ENCODE results near the gene SFMBT2.
"Not testable (repeated sequence)": the region's sequence is repeated elsewhere in the genome, so short reads cannot be mapped to it uniquely, and the experiment has no call there.

SFMBT2 gene

DNA sequence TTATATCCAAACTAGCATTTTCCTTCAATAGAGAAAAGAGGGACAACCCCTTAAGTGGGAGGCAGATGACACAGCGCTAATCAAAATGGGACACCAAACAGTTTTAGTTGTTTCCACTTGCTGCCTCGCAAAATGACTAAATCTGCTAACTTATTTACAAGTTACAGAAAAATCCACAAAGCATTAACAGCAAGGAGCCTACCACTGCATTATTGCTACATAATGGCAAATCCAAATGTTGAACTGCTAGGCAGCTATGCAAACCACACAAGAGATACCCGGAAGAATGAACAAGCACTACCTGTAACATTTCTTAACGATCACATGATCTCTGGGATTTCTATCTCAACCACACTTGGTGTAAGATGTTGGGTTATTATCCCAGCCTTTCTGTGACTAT lies 96.7 kb downstream of the SFMBT2 start:
- Histone ChIP-seq H3K9ac (ENCODE audit: low read depth in 1 of 2, low read length in 2 of 2) (no peak overlapping the region), H3K27ac (ENCODE audit: low read depth, low read length) (no peak overlapping the region), H3K4me3 (ENCODE audit: low read depth in 1 of 2, low read length in 2 of 2) (no peak overlapping the region), H3K27me3 (ENCODE audit: control insufficient read depth in 1 of 2, insufficient read depth in 2 of 2, low read length in 2 of 2) (no peaks in the 10 kb centered on the region), H3K9me3 (ENCODE audit: control insufficient read depth in 1 of 2, low read length in 2 of 2) (no peaks in the 10 kb centered on the region), H3K36me3 (ENCODE audit: control insufficient read depth in 1 of 2, insufficient read depth in 2 of 2, low read length in 2 of 2) (no peaks in the 10 kb centered on the region), H3K4me1 (ENCODE audit: control insufficient read depth in 1 of 2, insufficient read depth in 2 of 2, low read length in 2 of 2) (peaks cover 0 to 4% of the 10 kb centered on the region in 2 donors)

DNA sequence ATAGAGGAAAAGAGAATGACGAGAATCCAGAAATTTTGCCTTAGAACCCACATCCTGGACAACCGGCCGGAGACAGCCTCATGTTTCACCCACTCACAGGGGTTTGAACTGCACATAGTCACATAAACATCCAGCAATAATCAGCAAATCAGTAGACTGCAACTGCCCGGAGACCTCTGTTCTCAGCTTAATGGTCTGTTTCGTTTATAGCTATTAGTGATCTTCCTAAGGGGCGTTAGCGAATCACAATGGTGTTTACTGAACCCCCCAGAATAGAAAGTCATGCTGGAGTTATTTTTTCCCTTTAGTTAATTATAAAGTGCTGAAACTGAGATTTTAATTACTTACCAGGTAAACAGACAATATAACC lies 98.4 kb downstream of the SFMBT2 start:
- Histone ChIP-seq H3K27ac (ENCODE audit: low read depth, low read length) (no peak overlapping the region), H3K4me1 (ENCODE audit: control insufficient read depth in 1 of 2, insufficient read depth in 2 of 2, low read length in 2 of 2) (no peaks in the 10 kb centered on the region), H3K4me3 (ENCODE audit: low read depth in 1 of 2, low read length in 2 of 2) (no peak overlapping the region), H3K9ac (ENCODE audit: low read depth in 1 of 2, low read length in 2 of 2) (no peak overlapping the region), H3K27me3 (ENCODE audit: control insufficient read depth in 1 of 2, insufficient read depth in 2 of 2, low read length in 2 of 2) (no peaks in the 10 kb centered on the region), H3K9me3 (ENCODE audit: control insufficient read depth in 1 of 2, low read length in 2 of 2) (peaks cover 0 to 5% of the 10 kb centered on the region in 2 donors), H3K36me3 (ENCODE audit: control insufficient read depth in 1 of 2, insufficient read depth in 2 of 2, low read length in 2 of 2) (no peaks in the 10 kb centered on the region)

DNA sequence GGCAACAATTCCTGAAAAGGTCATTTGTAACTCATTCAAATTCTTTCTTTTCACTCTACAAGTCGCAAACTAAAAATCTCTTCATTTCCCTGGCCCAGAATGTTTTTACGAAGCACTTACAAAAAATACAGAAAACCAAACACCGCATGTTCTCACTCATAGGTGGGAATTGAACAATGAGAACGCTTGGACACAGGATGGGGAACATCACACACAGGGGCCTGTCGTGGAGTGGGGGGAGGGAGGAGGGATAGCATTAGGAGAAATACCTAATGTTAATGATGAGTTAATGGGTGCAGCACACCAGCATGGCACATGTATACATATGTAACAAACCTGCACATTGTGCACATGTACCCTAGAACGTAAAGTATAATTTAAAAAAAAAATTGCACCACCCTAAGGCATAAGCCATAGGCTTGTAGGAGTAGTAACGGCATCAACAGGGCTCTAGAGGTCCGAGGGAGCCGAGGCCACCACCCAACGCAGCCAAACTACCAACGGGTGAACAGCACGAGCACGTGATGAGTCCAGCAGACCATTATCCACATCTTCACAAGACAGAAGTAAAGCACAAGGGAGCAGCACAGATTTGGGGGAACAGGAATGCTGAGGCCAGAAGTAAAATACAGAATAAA lies 98.9 kb downstream of the SFMBT2 start:
- H3K27me3 ChIP-seq (ENCODE audit: control insufficient read depth in 1 of 2, insufficient read depth in 2 of 2, low read length in 2 of 2); H3K9me3 ChIP-seq (ENCODE audit: control insufficient read depth in 1 of 2, low read length in 2 of 2); H3K4me1 ChIP-seq (ENCODE audit: control insufficient read depth in 1 of 2, insufficient read depth in 2 of 2, low read length in 2 of 2); H3K4me3 ChIP-seq (ENCODE audit: low read depth in 1 of 2, low read length in 2 of 2); H3K36me3 ChIP-seq (ENCODE audit: control insufficient read depth in 1 of 2, insufficient read depth in 2 of 2, low read length in 2 of 2); H3K9ac ChIP-seq (ENCODE audit: low read depth in 1 of 2, low read length in 2 of 2); H3K27ac ChIP-seq (ENCODE audit: low read depth, low read length): not testable (repeated sequence)

DNA sequence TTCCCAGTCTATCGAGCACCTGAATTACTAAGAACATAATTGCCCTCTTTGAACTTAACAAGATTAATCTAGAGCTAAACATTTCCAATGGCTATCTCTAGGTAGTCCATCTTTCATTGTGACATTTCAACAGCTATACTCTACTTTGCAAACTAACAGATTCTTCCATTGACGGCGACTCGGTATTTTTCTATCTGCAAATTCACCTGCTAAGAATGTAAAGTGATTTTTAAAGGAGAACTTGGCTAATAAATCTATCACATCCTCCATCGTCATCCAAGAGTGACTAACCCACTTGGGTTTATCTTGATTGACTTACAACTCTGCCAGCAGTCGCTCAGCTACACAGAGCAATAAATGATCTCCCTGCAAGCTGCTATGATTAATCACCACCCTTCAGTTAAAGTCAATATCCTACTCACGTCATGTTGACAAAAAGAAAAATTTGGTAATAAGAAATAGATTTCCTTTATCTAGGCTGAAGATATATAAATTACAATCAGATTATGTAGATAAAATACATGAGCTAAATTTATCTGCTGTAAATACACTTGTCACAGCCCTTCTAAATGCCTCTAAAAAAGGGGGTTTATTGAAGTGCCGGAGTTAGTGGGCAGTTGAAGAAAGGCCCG lies 99.5 kb downstream of the SFMBT2 start:
- Histone ChIP-seq H3K9me3 (ENCODE audit: control insufficient read depth in 1 of 2, low read length in 2 of 2) (peaks cover 0 to 5% of the 10 kb centered on the region in 2 donors), H3K27me3 (ENCODE audit: control insufficient read depth in 1 of 2, insufficient read depth in 2 of 2, low read length in 2 of 2) (no peaks in the 10 kb centered on the region), H3K36me3 (ENCODE audit: control insufficient read depth in 1 of 2, insufficient read depth in 2 of 2, low read length in 2 of 2) (no peaks in the 10 kb centered on the region), H3K9ac (ENCODE audit: low read depth in 1 of 2, low read length in 2 of 2) (no peak overlapping the region), H3K27ac (ENCODE audit: low read depth, low read length) (no peak overlapping the region), H3K4me3 (ENCODE audit: low read depth in 1 of 2, low read length in 2 of 2) (no peak overlapping the region), H3K4me1 (ENCODE audit: control insufficient read depth in 1 of 2, insufficient read depth in 2 of 2, low read length in 2 of 2) (no peaks in the 10 kb centered on the region)

DNA sequence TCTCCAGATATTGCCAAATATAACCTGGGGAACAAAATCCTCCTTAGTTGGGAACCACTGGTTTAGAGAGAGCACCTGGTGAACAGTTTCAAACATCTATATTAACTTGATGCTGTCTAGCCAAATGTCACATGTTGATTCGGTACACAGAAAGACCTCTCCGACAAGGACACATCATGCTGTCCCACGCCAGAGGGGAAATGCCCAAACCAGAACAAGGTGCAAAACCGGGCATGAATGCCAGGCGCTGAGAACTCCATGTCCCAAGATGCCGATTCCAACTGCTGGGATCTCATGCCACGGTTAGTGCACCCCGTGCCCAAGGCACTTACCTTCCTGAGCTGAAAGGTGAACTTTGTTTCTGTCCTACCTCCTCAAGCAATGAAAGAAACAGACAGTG lies 100.8 kb downstream of the SFMBT2 start:
- Histone ChIP-seq H3K27ac (ENCODE audit: low read depth, low read length) (no peak overlapping the region), H3K4me3 (ENCODE audit: low read depth in 1 of 2, low read length in 2 of 2) (no peak overlapping the region), H3K36me3 (ENCODE audit: control insufficient read depth in 1 of 2, insufficient read depth in 2 of 2, low read length in 2 of 2) (no peaks in the 10 kb centered on the region), H3K27me3 (ENCODE audit: control insufficient read depth in 1 of 2, insufficient read depth in 2 of 2, low read length in 2 of 2) (no peaks in the 10 kb centered on the region), H3K9ac (ENCODE audit: low read depth in 1 of 2, low read length in 2 of 2) (no peak overlapping the region), H3K9me3 (ENCODE audit: control insufficient read depth in 1 of 2, low read length in 2 of 2) (peaks cover 0 to 5% of the 10 kb centered on the region in 2 donors), H3K4me1 (ENCODE audit: control insufficient read depth in 1 of 2, insufficient read depth in 2 of 2, low read length in 2 of 2) (no peaks in the 10 kb centered on the region)

DNA sequence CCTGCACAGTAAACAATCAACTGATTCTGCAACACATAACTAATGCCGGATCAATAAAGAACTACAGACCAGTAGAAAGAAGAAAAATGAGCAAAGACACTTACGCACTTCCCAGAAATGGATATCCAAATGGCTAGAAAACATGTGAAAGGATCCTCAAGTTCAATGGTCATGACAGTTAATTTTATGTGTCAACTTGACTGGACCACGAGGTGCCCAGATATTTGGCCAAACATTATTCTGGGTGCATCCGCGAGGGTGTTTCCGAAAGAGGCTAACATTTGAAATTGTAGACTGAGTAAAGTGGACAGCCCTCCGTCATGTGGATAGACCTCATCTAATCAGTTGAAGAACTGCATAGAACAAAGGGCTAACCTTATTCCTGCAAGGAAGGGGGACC lies 102.0 kb downstream of the SFMBT2 start:
- no peak overlapping the region for H3K27ac ChIP-seq (ENCODE audit: low read depth, low read length)
- no peaks in the 10 kb centered on the region for H3K36me3 ChIP-seq (ENCODE audit: control insufficient read depth in 1 of 2, insufficient read depth in 2 of 2, low read length in 2 of 2)
- H3K9ac ChIP-seq (ENCODE audit: low read depth in 1 of 2, low read length in 2 of 2): no peak overlapping the region
- no peak overlapping the region for H3K4me3 ChIP-seq (ENCODE audit: low read depth in 1 of 2, low read length in 2 of 2)
- H3K4me1 ChIP-seq (ENCODE audit: control insufficient read depth in 1 of 2, insufficient read depth in 2 of 2, low read length in 2 of 2): no peaks in the 10 kb centered on the region
- H3K27me3 ChIP-seq (ENCODE audit: control insufficient read depth in 1 of 2, insufficient read depth in 2 of 2, low read length in 2 of 2): no peaks in the 10 kb centered on the region
- H3K9me3 ChIP-seq (ENCODE audit: control insufficient read depth in 1 of 2, low read length in 2 of 2): peaks cover 0 to 5% of the 10 kb centered on the region in 2 donors

DNA sequence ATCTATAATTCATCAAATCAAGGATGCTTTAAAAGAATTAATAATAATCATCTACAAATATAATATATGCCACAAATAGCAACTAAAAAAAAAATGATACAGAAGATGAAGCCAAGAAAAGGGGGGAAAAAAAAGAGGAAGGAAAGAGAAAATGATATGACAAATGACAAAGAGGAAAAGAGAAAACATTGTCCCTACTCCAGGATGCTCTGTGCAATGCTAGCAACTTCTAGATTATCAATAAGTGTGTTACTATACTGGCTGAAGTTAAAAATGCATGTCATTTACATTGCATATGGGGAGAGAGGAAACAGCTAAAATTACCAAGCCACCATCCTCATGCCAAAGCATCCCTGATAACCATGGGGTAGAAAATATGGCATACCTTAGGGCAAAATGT lies 104.2 kb downstream of the SFMBT2 start:
- Histone ChIP-seq H3K9ac (ENCODE audit: low read depth in 1 of 2, low read length in 2 of 2) (no peak overlapping the region), H3K4me3 (ENCODE audit: low read depth in 1 of 2, low read length in 2 of 2) (no peak overlapping the region), H3K4me1 (ENCODE audit: control insufficient read depth in 1 of 2, insufficient read depth in 2 of 2, low read length in 2 of 2) (no peaks in the 10 kb centered on the region), H3K27me3 (ENCODE audit: control insufficient read depth in 1 of 2, insufficient read depth in 2 of 2, low read length in 2 of 2) (no peaks in the 10 kb centered on the region), H3K36me3 (ENCODE audit: control insufficient read depth in 1 of 2, insufficient read depth in 2 of 2, low read length in 2 of 2) (no peaks in the 10 kb centered on the region), H3K27ac (ENCODE audit: low read depth, low read length) (no peak overlapping the region), H3K9me3 (ENCODE audit: control insufficient read depth in 1 of 2, low read length in 2 of 2) (peaks cover 0 to 5% of the 10 kb centered on the region in 2 donors)

DNA sequence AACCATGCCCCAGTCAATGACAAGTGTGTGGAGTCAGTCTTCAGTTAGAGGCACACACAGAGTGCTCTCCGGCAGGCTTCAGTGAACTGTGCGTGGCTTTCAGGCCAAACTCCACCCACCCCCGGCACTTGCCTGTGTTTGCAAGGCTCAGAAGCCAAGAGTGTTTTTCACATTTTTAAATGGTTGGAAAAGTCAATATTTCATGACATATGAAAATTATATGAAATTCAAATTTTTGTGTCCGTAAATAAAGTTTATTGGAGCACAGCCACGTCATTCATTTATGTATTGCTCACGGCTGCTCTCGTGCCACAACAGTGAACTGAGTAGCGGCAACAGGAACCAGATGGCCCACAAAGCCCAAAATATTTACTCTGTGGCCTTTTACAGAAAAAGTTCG lies 104.7 kb downstream of the SFMBT2 start:
- Histone ChIP-seq H3K4me3 (ENCODE audit: low read depth in 1 of 2, low read length in 2 of 2) (no peak overlapping the region), H3K9me3 (ENCODE audit: control insufficient read depth in 1 of 2, low read length in 2 of 2) (peaks cover 0 to 5% of the 10 kb centered on the region in 2 donors)

DNA sequence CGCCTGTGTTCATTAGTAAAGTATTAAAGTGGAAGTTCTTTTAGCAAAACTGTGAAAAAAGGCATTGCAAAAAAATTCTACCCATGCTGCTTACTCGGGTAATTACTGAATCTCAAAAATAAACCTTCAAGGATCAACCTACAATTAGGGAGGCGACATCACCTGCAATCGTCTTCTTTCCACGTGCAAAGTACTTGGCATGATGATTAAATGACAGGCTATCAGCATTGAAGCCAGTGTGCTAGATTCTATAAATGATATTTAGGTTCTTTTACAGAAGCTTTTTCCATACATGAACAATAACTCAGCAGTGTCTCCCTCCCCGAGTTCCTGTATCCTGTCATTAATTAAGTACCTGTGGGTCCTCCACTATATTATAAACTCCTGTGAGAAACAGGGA lies 105.8 kb downstream of the SFMBT2 start:
- Histone ChIP-seq H3K4me3 (ENCODE audit: low read depth in 1 of 2, low read length in 2 of 2) (no peak overlapping the region), H3K9me3 (ENCODE audit: control insufficient read depth in 1 of 2, low read length in 2 of 2) (peaks cover 0 to 5% of the 10 kb centered on the region in 2 donors), H3K36me3 (ENCODE audit: control insufficient read depth in 1 of 2, insufficient read depth in 2 of 2, low read length in 2 of 2) (no peaks in the 10 kb centered on the region), H3K9ac (ENCODE audit: low read depth in 1 of 2, low read length in 2 of 2) (no peak overlapping the region), H3K4me1 (ENCODE audit: control insufficient read depth in 1 of 2, insufficient read depth in 2 of 2, low read length in 2 of 2) (peaks cover 0 to 4% of the 10 kb centered on the region in 2 donors), H3K27ac (ENCODE audit: low read depth, low read length) (no peak overlapping the region), H3K27me3 (ENCODE audit: control insufficient read depth in 1 of 2, insufficient read depth in 2 of 2, low read length in 2 of 2) (no peaks in the 10 kb centered on the region)

More for the DNA sequence above, 104.7 kb downstream of the SFMBT2 start:
- Histone ChIP-seq H3K27ac (ENCODE audit: low read depth, low read length) (no peak overlapping the region), H3K4me1 (ENCODE audit: control insufficient read depth in 1 of 2, insufficient read depth in 2 of 2, low read length in 2 of 2) (no peaks in the 10 kb centered on the region), H3K9ac (ENCODE audit: low read depth in 1 of 2, low read length in 2 of 2) (no peak overlapping the region), H3K36me3 (ENCODE audit: control insufficient read depth in 1 of 2, insufficient read depth in 2 of 2, low read length in 2 of 2) (no peaks in the 10 kb centered on the region), H3K27me3 (ENCODE audit: control insufficient read depth in 1 of 2, insufficient read depth in 2 of 2, low read length in 2 of 2) (no peaks in the 10 kb centered on the region)

DNA sequence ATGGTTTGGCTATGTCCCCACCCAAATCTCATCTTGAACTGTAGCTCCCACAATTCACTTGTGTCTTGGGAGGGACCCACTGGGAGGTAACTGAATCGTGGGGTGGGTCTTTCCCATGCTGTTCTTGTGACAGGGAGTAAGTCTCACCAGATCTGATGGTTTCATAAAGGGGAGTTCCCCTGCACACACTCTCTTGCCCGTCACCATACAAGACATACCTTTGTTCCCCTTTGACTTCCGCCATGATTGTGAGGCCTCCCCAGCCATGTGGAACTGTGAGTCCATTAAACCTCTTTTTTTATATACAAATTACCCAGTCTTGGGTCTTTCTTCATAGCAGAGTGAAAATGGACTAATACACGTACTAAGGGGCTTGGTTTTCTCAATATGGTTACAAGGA lies 106.7 kb downstream of the SFMBT2 start:
- Histone ChIP-seq H3K27ac (ENCODE audit: low read depth, low read length) (no peak overlapping the region), H3K36me3 (ENCODE audit: control insufficient read depth in 1 of 2, insufficient read depth in 2 of 2, low read length in 2 of 2) (no peaks in the 10 kb centered on the region), H3K9ac (ENCODE audit: low read depth in 1 of 2, low read length in 2 of 2) (no peak overlapping the region), H3K9me3 (ENCODE audit: control insufficient read depth in 1 of 2, low read length in 2 of 2) (peaks cover 0 to 5% of the 10 kb centered on the region in 2 donors), H3K4me1 (ENCODE audit: control insufficient read depth in 1 of 2, insufficient read depth in 2 of 2, low read length in 2 of 2) (peaks cover 0 to 4% of the 10 kb centered on the region in 2 donors), H3K4me3 (ENCODE audit: low read depth in 1 of 2, low read length in 2 of 2) (no peak overlapping the region), H3K27me3 (ENCODE audit: control insufficient read depth in 1 of 2, insufficient read depth in 2 of 2, low read length in 2 of 2) (no peaks in the 10 kb centered on the region)
